Measurements from ENCODE around the gene KCND2.

Gene KCND2

GRCh38 chr7:120703585-120704240 is 430.7 kb downstream of the KCND2 start:
- DNase-seq (ENCODE audit: low read depth) = no peak

DNA sequence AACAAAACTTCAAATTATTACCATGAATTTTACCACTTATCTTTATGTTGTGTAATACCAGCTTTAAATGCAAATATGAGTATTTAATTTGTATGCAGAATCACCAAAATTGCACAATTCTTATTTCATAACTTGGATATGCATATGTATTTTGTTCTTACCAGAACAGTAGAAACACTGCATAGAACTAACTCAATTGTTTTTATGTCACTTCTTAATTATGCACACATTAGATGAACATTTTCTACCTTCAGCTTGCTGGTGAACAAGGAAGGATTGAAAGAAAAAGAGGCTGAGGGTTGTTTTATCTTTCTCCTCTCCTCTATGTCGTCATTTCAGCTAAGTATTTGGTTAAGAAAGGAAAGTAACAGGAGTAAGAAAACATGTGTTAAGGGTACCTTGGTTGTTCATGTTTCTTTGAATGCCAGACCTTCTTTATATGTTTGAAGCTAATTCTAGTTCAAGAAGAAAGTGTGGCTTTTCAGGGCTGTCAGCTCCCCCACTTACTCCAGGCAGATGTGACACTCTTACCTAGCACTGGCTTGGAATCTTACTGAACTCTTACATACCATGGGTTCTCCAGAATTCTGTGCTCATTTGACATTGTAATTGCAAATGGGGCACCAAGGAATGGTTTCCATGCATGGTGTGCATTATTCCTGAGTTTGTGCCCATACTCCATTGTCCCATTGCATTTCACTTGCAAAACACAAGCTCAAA is 436.4 kb downstream of the KCND2 start:
- no peak for DNase-seq (ENCODE audit: low read depth)

DNA sequence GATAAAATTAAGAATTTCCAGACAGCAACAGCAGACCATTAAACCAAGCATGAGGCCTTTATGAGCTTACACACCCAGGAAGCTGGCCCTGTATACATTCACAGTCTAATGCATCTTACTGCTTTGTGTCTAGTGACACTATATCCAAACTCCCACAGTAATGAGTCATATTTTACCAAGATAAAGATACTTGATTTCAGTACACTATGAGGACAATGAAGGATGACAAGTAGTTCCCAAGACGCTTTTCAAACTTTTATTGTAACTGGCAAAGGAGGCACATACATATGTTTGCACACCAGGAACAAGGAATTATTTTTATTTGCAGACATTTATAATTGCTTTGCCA is 437.0 kb downstream of the KCND2 start:
- no peak for DNase-seq (ENCODE audit: low read depth)

DNA sequence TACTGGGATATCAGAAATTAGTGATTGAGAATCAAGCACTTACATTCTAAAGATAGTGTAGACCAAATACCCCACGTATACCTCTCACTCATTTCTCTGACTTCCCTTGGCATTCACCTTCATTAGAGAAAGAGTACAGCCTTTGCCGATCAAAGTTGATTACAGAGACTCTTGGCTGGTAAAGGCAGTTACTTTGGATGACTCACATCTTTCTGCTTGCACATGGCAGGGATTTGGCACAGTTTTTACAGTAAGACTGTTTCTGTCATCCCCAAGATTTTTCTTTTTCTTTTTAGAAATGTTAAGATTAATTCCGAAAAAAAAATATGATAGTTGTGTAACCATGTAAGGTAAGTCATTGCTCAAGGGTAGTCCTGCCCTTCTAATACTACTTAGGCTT is 442.0 kb downstream of the KCND2 start:
- DNase-seq (ENCODE audit: low read depth) = no peak

GRCh38 chr7:120716307-120716706 is 443.3 kb downstream of the KCND2 start:
- no peak for DNase-seq (ENCODE audit: low read depth)

DNA sequence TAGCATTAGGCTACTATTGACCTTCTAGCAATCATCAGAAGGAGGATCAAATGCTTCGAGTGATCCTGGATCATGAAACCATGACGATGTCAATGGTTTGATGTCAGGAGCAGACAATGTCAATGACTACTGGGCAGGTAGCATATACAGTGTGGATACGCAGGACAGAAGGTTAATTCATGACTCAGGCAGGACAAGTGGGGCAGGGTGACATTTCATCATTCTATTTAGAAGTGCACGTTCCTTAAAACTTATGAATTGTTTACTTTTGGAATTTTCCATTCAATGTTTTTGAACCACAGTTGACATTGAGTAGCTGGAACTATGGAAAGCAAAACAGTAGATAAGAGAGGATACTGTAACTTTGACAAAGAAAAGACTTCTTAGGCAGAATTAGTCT is 444.2 kb downstream of the KCND2 start:
- no peak for DNase-seq (ENCODE audit: low read depth)

DNA sequence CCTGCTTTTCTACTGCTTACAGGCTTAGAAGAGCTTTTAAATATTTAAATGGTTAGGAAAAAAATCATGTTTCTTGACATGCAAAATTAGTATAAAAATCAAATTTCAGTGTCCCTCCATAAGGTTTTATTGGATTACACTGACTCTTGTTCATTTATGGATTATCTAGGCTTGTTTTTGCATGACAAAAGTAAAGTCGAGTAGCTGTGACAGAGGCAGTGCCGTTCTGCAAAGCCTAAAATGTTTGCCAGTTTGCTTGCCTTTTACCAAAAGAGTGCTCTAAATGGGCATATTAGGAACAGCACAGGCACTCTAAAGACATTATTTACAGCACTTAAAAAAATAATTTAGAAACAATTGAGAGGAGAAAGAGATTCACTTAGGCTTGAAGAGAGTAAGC is 445.4 kb downstream of the KCND2 start:
- no peak for DNase-seq (ENCODE audit: low read depth)

GRCh38 chr7:120720317-120720716 is 447.3 kb downstream of the KCND2 start:
- no peak for DNase-seq (ENCODE audit: low read depth)

DNA sequence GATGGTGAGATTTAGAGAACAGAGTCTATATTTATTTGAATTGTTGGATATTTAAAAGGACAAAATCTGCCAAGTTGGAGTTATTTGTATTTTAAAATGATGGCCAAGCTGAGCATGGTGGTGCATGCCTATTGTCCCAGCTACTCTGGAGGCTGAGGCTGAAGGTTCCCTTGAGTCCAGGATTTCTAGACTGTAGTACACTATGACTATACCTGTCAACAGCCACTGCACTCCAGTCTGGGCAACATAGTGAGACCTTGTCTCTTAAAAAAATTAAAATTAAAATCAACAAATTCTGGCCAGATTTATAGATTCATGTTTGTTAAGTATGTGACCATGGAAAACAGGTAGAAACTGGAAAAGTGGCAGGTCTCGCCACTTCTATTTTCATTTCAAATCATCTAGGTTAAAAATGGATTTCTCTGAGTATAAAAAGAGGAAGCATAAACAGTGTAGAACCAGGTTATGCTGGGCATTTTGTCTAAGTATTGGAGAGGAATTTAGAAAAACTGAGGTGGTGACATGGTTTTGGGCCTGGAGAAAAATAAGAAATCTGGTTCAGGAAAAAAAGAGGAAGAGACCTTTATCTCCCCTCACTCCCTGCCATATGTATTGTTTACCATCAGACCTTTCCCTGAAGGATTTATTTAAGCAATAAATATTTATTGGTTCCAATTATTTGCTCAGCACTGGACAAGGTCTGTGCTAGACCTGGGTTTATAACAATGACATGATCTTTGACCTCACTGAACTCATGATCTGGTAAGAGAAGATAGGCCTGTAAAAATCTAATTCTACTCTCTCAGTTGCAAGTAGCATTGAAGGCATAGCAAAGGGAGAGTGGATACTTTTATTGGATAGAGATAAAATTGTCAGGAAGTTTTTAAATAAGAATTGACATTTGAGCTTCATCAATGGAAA is 450.8 kb downstream of the KCND2 start:
- no peak for DNase-seq (ENCODE audit: low read depth)

DNA sequence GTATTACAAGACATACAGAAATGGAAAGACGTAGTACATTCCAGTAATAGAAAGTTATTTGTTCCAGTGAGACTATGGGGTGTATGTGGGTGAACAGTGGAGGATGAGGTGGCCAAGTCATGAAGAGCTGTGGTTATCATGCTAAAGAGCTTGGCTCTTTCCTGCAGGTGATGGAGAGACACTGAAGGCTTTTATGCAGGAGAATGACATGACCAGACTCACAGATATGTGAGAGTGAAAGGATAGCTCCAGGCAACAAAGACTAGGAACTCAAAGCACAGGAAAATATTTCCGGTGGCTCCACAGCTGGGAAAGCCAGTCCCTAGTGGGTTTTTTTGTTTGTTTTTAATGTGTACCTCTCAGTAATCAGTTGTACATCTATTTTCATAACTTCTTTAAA is 451.5 kb downstream of the KCND2 start:
- DNase-seq (ENCODE audit: low read depth) = no peak

DNA sequence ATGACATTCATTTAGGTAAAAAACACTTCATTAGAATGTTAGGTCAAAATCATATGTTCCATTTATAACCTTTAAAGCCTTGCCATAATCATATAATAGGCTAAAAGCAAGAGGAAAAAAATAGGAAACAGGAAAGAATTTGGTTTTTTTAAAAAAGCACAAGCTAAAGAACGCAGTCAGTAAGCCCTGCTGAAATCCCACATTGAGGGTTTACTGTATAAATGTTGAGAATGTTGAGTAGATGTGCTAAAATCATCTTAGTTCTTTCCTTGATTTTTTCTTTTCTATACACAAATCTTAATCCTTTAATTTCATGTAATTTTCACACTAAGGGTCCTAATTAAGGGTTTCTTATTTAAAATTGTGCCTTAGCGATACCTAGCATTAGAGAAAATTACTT is 452.0 kb downstream of the KCND2 start:
- no peak for DNase-seq (ENCODE audit: low read depth)

DNA sequence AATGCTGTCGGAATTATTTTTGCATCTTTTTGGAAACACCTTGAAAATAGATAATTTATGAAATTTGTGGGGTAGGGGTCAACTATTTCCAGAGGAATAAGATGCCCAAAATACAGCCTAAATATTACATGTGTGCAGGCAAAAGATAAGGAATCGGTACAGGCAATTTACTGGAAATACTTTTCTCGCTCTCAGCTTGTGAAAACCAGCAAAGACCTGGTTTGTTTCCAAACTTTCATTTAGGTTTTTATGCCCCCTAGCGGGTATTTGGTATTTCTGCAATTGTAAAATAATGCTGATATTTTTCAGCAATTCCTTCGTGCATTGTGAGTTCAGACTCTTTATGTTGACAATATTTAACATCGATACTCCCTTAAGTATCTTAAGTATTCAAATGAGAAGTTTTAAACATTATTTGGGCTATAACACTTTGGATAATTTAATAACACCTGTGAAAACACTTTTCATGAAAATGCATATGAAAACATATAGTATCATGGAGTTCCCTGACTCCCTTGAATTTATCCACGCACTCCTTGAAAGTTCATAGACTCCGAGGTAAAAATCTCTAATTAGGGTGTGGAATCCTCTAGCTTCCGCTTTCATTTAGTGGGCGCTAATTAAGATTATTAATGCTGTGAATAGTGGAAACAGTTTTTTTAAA is 452.5 kb downstream of the KCND2 start:
- no peak for DNase-seq (ENCODE audit: low read depth)

GRCh38 chr7:120729245-120729644 is 456.3 kb downstream of the KCND2 start:
- DNase-seq (ENCODE audit: low read depth) = no peak

DNA sequence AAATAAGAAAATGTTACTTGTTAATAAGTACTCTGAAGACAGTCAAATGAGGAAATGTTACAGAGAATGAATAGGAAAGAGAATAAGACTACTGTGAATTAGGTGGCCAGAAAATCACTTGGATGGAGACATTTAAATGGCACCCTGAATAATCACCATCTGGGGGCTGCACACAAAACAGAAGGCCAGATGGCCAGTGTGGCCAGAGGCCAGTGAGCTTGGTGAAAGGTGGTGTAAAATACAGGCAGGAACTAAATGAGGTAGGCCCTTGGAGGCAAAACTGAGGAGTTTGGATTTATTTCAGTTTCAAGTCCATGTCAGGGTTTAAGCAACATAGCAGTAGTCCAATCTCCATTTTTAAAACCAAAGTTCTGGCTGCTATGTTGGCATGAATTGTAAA is 458.3 kb downstream of the KCND2 start:
- DNase-seq (ENCODE audit: low read depth) = no peak

- DNase-seq (ENCODE audit: low read depth) = no peak
Measured at GRCh38 chr7:120732256-120732655, 459.3 kb downstream of the KCND2 start.

GRCh38 chr7:120733143-120733542 is 460.2 kb downstream of the KCND2 start:
- DNase-seq (ENCODE audit: low read depth) = no peak

GRCh38 chr7:120733835-120734234 is 460.9 kb downstream of the KCND2 start:
- DNase-seq (ENCODE audit: low read depth) = no peak

- DNase-seq (ENCODE audit: low read depth) = no peak
Measured at GRCh38 chr7:120735791-120736190, 462.8 kb downstream of the KCND2 start.

GRCh38 chr7:120738816-120739215 is 465.8 kb downstream of the KCND2 start:
- no peak for DNase-seq (ENCODE audit: low read depth)

GRCh38 chr7:120740348-120740747 is 467.4 kb downstream of the KCND2 start:
- no peak for DNase-seq (ENCODE audit: low read depth)

DNA sequence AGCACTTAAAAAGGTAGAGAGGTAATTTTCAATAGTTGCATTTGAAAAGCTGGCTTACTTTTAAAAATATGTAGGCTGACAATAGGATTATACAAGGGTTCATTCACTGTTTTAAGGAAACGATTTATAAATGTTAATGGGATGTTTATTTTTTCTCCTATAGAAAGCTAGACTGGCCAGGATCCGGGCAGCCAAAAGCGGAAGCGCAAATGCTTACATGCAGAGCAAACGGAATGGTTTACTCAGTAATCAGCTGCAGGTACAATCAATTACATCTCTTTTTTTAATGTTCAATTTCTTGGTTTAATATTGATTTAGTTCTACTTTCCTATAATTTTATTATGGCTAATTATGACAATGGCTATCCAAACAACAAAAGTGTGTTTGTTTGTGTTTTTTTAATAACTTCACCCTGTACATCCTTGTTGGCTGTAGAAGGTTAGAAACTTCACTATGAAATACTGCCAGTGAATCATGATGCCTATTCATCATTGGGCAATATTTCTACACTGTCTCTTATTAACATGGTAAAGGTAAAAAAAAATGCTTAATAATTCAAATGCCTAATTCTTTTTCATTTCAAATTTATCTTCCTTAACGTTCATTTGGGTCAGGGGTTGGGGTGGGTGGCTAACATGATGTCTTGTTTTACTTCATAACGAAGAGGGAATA is 468.5 kb downstream of the KCND2 start:
- DNase-seq (ENCODE audit: low read depth) = no peak

DNA sequence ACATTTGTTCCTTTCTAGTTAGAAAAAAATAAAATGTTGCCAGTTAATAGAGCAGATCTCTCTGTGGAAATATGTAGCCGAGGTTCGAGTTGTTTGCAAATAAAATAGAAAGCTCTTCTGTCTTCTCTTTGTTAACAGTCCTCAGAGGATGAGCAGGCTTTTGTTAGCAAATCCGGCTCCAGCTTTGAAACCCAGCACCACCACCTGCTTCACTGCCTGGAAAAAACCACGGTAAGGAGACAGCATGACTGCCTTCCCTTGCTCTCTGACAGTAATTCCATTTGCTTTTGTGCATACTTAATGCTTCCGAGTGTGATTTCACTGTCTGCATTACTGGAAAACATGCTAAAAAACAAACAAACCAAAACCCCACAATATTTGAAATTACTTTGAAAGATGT is 469.4 kb downstream of the KCND2 start:
- no peak for DNase-seq (ENCODE audit: low read depth)
